ENCODE measurements around the gene KDM2A. TPM values are rescaled to one million over a fixed set of nuclear protein-coding genes. Genes with fewer than 3 reads are reported as not detected.

The KDM2A gene
- total RNA-seq, 4 donors from 2014 or later = 33.4 to 84.7 (median 64.8) TPM

DNA sequence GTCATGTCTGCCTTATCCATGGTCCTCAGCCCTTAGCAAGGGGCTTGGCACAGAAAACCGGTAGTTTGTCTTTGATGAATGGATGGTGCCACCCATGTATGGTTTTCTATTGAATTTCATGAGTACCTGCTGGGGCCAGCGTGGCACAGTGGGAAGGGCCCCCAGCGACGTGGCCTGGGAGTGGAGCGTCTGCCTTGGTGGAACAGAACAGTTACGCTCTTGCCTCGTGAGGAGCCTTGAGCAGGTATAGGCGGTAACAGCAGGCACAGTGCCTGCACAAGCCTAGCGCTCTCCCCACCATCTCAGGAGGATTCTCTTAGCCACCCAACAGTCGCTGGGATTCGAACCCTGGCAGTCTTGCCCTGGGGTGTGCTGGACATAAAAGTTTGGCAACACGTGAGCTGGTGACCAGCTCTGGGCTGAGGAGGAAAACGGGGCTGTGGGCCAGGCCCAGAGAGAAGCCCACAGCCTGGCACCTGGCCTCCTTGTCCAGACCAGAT, 181.2 kb downstream of the KDM2A start:
- no peak for TF ChIP-seq POLR2A (IDR thresholded peaks at IDR 0.05)
- TF ChIP-seq, protein P1, sequence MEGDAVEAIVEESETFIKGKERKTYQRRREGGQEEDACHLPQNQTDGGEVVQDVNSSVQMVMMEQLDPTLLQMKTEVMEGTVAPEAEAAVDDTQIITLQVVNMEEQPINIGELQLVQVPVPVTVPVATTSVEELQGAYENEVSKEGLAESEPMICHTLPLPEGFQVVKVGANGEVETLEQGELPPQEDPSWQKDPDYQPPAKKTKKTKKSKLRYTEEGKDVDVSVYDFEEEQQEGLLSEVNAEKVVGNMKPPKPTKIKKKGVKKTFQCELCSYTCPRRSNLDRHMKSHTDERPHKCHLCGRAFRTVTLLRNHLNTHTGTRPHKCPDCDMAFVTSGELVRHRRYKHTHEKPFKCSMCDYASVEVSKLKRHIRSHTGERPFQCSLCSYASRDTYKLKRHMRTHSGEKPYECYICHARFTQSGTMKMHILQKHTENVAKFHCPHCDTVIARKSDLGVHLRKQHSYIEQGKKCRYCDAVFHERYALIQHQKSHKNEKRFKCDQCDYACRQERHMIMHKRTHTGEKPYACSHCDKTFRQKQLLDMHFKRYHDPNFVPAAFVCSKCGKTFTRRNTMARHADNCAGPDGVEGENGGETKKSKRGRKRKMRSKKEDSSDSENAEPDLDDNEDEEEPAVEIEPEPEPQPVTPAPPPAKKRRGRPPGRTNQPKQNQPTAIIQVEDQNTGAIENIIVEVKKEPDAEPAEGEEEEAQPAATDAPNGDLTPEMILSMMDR (IDR thresholded peaks at IDR 0.05) = no peak
- no peak for DNase-seq
- peaks cover 32 to 67% (median 43%) of the 10 kb centered on the region in 3 donors for H3K36me3 ChIP-seq
- intact Hi-C loops (cut with DNase I) = no loop called here
- 96% methylated on average over 5 of the region's 13 CpGs; no CpG with 5 or more reads in 1 of the 2 donors for WGBS, 2 donors
- H3K4me3 ChIP-seq = no peak overlapping the region
- peaks cover 0 to 9% (median 8%) of the 10 kb centered on the region in 3 donors for H3K9me3 ChIP-seq
- H3K27me3 ChIP-seq = no peaks in the 10 kb centered on the region
- H3K27ac ChIP-seq = no peak overlapping the region
- peaks cover 30 to 40% (median 31%) of the 10 kb centered on the region in 3 donors for H3K4me1 ChIP-seq

DNA sequence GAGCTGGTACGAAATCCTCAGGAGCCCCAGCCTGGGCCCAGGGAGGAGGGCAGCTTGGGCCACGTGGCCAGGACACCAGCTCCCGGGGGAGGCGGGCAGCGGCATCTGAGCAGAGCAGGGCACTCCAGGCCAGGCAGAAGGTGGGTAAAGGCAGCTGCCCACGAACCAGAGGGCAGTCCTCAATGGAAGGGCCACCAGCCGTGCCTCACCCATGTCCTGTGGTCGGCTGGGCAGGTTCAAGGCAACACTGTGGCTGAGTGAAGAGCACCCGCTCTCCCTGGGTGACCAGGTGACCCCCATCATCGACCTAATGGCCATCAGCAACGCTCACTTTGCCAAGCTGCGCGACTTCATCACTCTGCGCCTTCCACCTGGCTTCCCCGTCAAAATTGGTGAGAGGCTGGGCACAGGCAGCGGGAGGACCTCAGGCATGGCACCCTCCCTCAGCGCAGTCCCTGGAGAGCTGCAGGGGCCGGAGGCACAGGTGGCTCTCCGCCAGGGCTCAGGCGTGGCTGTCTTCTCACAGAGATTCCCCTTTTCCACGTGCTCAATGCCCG, 181.8 kb downstream of the KDM2A start:
- DNase-seq = no peak
- intact Hi-C loops (cut with DNase I) = no loop called here
- no peak for TF ChIP-seq POLR2A (IDR thresholded peaks at IDR 0.05)
- TF ChIP-seq, protein P1 (IDR thresholded peaks at IDR 0.05) = no peak

DNA sequence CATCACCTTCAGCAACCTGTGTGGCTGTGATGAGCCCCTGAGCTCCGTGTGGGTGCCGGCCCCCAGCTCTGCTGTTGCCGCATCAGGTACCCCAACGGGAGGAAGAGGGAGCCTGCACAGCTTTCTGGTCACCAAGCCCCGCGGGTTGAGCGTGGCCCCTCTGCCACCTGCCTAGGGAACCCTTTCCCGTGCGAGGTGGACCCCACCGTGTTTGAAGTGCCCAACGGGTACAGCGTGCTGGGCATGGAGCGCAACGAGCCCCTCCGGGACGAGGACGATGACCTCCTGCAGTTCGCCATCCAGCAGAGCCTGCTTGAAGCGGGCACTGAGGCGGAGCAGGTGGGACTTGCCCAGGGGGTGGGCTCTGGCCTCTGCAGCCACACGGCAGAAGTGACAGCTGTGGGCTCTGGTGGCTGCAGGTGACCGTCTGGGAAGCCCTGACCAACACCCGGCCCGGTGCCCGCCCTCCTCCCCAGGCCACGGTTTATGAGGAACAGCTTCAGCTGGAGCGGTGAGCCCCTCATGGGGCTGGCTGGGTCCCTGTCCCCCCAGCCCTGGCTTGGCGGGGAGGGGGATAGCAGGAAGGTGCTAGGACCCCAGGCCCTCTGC, 182.4 kb downstream of the KDM2A start:
- Histone ChIP-seq H3K9me3 (no peaks in the 10 kb centered on the region), H3K36me3 (peaks cover 29 to 58% (median 40%) of the 10 kb centered on the region in 3 donors), H3K4me3 (peak overlapping the region in 2 of 4 donors; percentile 88), H3K27ac (peak overlapping the region; percentile 90 to 95 (median 92)), H3K4me1 (peaks cover 30 to 47% (median 34%) of the 10 kb centered on the region in 3 donors), H3K27me3 (no peaks in the 10 kb centered on the region)
- intact Hi-C loops (cut with DNase I) = no loop called here
- 93 to 100% methylated on average over 2 to 15 of the region's 28 CpGs for WGBS, 2 donors
- no peak for DNase-seq
- no peak for TF ChIP-seq POLR2A (IDR thresholded peaks at IDR 0.05)
- TF ChIP-seq, protein P1 (IDR thresholded peaks at IDR 0.05) = no peak

More for the DNA sequence above, 181.8 kb downstream of the KDM2A start:
- peaks cover 29 to 62% (median 40%) of the 10 kb centered on the region in 3 donors for H3K36me3 ChIP-seq
- peaks cover 0 to 3% (median 2%) of the 10 kb centered on the region in 3 donors for H3K9me3 ChIP-seq
- WGBS, 2 donors = 89 to 93% methylated on average over 3 to 14 of the region's 22 CpGs
- H3K27ac ChIP-seq = no peak overlapping the region
- no peaks in the 10 kb centered on the region for H3K27me3 ChIP-seq
- H3K4me1 ChIP-seq = peaks cover 30 to 46% (median 34%) of the 10 kb centered on the region in 3 donors
- no peak overlapping the region for H3K4me3 ChIP-seq

DNA sequence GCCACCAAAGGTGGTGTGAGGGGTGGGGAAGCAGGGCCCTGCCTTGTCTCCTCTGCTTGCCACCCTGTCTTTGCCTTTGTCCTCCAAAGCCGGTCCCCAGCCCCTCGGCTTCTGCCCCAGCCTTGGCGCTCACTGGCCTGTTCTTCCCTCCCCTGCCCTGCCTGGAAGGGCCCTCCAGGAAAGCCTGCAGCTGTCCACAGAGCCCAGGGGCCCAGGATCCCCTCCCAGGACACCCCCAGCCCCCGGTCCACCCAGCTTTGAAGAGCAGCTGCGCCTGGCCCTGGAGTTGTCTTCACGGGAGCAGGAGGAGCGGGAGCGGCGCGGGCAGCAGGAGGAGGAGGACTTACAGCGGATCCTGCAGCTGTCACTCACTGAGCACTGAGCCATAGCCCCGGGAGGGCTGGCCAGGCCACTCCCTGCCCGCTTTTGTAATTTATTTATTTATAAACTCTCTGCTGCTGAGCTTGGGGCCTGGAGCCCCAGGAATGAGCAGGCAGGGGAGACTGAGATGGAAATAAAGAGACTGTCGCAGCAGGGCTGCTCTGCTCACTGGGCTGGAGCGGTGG, 183.0 kb downstream of the KDM2A start:
- peaks cover 30 to 47% (median 34%) of the 10 kb centered on the region in 3 donors for H3K4me1 ChIP-seq
- H3K36me3 ChIP-seq = peaks cover 29 to 58% (median 34%) of the 10 kb centered on the region in 3 donors
- intact Hi-C loops (cut with DNase I) = no loop called here
- WGBS, 2 donors = 60 to 83% methylated on average over 2 of the region's 15 CpGs
- H3K27ac ChIP-seq = peak overlapping the region; percentile 90 to 95 (median 92)
- H3K27me3 ChIP-seq = no peaks in the 10 kb centered on the region
- peak overlapping the region in 3 of 4 donors; percentile 56 to 88 (median 88) for H3K4me3 ChIP-seq
- no peaks in the 10 kb centered on the region for H3K9me3 ChIP-seq
- DNase-seq = no peak
- TF ChIP-seq, protein P1 (IDR thresholded peaks at IDR 0.05) = no peak
- peak in 1 of 4 donors; percentile 38 for TF ChIP-seq POLR2A (IDR thresholded peaks at IDR 0.05)
